HG03060 (cell line): ENCODE measurements around the gene SFT2D3.
A peak's percentile ranks its signal among the peaks of the same experiment; 100 is the strongest.

Experiments
- ATAC-seq: cut with Tn5 transposase; IDR thresholded peaks from one replicate; pipeline ENCODE4 v1.9.1; 2021; ENCODE audit warnings: low read depth, moderate number of reproducible peaks; ENCODE audit not compliant: unreplicated experiment

The SFT2D3 gene

DNA sequence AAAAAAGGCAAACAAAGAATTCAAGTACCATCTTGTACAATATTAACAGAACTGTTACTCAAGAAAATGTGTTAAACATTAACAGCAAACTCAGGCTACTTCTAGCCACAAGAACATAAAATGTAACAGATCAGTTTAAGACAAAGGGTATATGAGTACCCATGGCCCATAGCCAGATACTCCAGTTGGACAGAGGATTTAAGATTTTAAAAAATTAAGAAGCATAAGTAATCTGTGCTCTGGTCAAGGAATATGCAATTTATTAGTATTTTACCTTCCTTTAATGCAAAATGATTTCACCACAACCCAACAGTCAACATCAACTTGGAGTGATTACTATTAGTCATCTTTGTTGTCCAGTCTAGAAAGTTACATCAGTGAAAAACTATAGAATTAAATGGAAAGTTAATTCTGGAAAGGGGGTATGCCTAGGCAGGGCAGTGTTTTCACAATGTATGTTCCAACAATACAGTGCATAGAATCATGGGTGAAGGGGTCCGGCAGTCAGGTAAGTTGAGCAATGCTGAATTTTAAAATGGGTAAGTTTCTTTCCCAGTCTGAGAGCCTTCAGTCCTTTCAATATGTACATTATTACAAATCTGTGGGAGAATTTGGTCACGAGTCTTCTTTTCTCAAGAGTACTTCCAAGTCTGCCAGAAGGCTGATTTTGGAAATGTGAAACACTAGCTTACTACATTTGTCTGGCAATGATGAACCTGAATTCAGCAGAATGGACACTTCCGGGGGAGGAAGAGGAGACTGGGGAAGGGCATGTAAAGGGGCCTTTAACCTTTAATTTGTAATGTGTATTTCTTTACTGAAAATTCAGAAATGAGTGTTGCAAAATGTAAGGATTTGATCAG is 34.5 kb downstream of the SFT2D3 start:
- ATAC-seq, result peak; percentile 51

DNA sequence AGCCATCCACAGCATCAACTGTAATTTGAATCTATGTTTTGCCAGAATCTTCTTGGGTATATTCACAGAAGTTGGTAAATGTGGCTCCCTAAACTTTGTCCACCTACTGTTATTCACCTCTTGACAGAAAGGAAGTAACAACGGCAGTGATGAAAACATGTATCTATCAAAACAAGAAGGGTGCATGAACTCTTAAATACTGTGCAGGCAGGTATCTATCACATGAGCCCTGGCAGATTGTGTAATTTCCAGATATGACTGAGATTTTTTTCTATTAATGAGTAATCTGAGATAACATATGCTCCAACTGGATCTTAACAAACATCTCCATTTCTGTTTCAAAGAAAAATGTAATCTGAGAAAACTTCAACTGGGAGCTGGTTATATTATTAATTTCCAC is 36.6 kb downstream of the SFT2D3 start:
- ATAC-seq, result no peak

DNA sequence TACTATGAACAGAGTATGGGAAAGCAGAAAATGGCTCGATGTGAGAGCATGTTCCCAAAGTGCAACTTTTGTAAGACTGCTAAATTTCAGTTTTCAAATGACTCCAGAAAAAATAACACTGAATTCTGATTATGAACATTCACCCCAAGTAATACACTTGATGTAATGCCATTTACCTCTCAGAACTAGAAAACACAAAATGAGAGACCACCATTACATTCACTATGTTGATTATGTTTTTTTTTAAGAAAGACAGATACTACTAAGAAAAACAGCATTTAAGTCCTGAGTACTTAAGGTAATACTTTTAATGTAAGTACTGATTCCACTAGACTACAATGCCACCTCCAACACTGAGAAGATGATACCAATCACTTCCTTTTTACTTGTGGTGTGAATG is 38.5 kb downstream of the SFT2D3 start:
- ATAC-seq, result no peak

DNA sequence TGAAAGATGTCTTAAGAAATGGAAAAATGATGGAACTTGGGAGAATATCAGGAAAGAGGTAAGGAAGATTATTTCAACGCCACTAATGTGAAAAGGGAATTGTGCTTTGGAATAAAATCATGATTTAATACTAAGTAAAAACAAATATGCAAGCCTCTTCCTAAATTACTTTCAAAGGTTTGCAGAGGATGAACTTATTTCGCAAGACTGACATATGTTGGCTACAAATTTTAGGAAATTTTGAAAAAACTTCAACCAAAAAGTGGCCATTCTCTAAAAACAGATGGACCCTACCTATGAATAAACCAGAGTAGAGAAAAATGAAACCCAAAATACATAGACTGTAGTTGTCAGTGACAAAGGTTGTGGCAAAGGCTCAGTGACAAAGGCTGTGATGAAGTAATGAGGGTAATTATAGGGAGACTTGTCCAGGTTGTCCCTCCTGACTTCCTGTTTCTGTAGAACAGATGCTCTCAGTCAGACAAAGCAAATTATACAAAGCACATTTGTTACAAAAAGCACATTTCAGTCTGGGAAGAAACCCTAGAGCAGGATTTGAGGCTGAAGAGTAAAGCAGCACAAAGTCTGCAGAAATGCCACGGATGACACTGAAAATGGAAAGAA is 39.5 kb downstream of the SFT2D3 start:
- ATAC-seq, result no peak

DNA sequence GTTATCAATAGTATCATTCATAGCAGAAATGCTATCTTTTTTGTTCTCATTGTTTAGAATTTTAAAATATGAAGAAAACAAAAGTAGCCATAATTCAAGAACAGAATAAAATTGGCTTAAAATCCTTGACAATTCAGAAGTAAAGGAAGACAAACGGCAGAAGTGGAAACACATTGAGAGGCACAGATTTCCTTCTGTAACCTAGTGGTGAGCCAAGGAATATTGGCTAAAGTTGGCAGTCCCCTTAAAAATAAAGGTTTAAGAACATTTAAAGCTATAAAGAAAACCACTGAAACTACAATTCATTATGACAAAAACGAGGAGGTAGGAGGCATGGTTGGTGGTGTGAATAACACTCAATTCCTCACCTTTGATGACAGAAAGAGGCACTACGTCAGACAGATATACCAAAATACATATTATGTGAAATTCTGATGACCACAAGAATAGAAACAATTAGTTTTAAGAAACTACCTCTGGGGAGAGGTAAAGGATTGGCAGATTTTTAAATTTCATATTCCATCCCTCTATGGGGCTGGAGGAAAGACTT is 42.3 kb downstream of the SFT2D3 start:
- ATAC-seq, result no peak

DNA sequence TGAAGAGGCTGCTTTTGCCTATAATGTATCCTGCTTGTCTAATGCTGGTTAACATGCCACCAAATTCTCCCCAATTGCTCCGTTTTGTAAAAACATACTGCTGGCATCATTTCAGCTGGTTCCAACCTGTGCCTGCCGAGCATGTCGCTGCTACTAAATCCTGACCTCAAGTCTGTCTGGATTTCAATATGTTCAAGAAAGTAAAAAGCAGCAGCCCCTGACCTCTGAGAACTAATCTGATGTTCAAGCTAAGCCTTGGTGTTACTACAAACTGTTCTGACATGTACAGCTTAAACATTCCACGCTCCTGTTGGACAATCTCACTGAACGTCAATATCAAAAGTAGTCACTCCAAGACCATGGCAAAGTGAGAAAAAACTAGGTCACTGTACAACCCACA is 46.3 kb downstream of the SFT2D3 start:
- ATAC-seq, result no peak

DNA sequence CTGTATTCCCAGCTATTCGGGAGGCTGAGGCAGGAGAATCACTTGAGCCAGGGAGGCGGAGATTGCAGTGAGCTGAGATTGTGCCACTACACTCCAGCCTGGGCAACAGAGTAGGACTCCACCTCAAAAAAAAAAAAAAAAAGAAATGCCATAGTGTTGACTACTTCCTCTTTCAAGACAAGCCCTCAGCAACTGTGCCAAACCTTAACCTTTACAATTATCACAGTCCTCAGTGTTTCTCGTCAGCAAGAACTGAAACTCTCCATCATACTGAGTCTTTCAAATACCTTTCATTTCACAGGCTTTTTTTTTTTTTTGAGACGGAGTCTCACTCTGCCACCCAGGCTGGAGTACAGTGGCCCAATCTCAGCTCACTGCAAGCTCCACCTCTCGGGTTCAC is 48.2 kb downstream of the SFT2D3 start:
- peak; percentile 99 for ATAC-seq

DNA sequence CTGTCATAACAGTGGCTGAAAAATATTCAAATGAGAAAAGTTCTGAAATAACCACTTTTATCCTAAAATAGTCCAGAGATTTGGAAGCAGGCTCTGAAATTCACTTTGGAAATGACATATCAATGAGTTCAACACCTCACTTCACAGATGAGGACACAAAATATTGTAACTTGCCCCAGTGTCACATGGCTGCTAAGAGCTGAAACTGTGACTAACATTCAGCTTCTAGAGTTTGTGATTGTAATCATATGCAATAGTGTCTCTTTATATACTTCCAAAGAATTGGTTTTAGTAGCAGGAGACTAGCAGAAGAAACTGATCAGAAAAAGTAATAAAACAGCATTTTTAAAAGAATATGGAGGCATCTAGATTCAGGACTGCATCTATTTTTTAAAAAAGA is 52.1 kb downstream of the SFT2D3 start:
- ATAC-seq, result no peak

DNA sequence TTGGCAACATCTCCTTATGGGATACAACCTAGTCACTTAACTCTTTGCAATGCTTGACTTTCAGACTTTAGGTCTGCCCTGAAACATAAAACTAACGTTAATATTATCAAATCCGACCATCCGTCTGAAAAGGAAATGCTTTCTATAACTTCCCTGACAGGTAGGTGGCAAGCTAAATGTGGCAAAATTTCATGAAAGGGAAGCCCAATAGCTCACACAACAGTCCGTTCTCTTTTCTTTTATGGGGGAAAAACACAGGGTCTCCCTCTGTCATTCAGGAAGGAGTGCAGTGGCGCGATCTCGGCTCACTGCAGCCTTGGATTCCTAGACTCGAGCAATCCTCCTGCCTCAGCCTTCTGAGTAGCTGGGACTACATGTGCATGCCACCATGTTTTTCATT is 52.9 kb downstream of the SFT2D3 start:
- ATAC-seq, result no peak
